Caco-2 (cell line): ENCODE measurements around the gene COL4A2. TPM values are rescaled to one million over a fixed set of nuclear protein-coding genes. Genes with fewer than 3 reads are reported as not detected.

Experiments used
- BruUV-seq: library from RNA; stranded (reverse); fragments of 400-500 nt; replicated peaks from 2 replicates; lab custom pipeline; 2021; lab: Mats Ljungman, UMichigan
- CTCF ChIA-PET: fragments of 300-600 bp; sonication (Branson Sonifier 250); formaldehyde crosslinking; loops from one replicate; lab custom pipeline; 2022; ENCODE audit warnings: antibody characterized with exemption; lab: Charles Lee
- POLR2A ChIA-PET: fragments of 300-600 bp; sonication (Branson Sonifier 250); formaldehyde crosslinking; loops from one replicate; lab custom pipeline; 2022; ENCODE audit warnings: antibody characterized with exemption; lab: Charles Lee
- DNase-seq, 2 experiments: peaks; one replicate each; pipeline versions ENCODE4 v3.0.0 to v3.0.0-alpha.2; 2020 to 2022
- H3K27me3 ChIP-seq: replicated peaks from 2 replicates; pipeline ENCODE4 v1.6.0; 2011; ENCODE audit warnings: low read length; ENCODE audit not compliant: control insufficient read depth, insufficient read depth
- H3K36me3 ChIP-seq: 2 replicates; pipeline ENCODE4 v1.5.1; 2011; ENCODE audit warnings: low read length; ENCODE audit not compliant: control insufficient read depth, insufficient read depth
- H3K4me1 ChIP-seq: fragments of 250-450 bp; sonication (Bioruptor Pico); 2 replicates; pipeline ENCODE4 v1.5.1; 2020; ENCODE audit warnings: mild to moderate bottlenecking
- H3K4me3 ChIP-seq: 2 replicates; pipeline ENCODE4 v1.5.1; 2011; ENCODE audit warnings: low read depth, mild to moderate bottlenecking, control low read depth, low read length
- H3K9me3 ChIP-seq: fragments of 250-450 bp; sonication (Bioruptor Pico); 2 replicates; pipeline ENCODE4 v1.5.1; 2020; ENCODE audit warnings: mild to moderate bottlenecking, moderate library complexity
- H3K27ac Mint-ChIP-seq: one replicate; pipeline ENCODE4 v1.8.0; 2022; ENCODE audit warnings: mixed read lengths; ENCODE audit not compliant: unreplicated experiment
- H3K27me3 Mint-ChIP-seq: one replicate; pipeline ENCODE4 v1.8.0; 2022; ENCODE audit warnings: mixed read lengths; ENCODE audit not compliant: insufficient read depth, unreplicated experiment
- H3K36me3 Mint-ChIP-seq: one replicate; pipeline ENCODE4 v1.8.0; 2022; ENCODE audit warnings: mild to moderate bottlenecking, mixed read lengths; ENCODE audit not compliant: insufficient read depth, unreplicated experiment
- H3K4me1 Mint-ChIP-seq: one replicate; pipeline ENCODE4 v1.8.0; 2022; ENCODE audit warnings: low read depth, mixed read lengths; ENCODE audit not compliant: unreplicated experiment
- H3K4me3 Mint-ChIP-seq: one replicate; pipeline ENCODE4 v1.8.0; 2022; ENCODE audit warnings: mild to moderate bottlenecking, moderate library complexity, mixed read lengths; ENCODE audit not compliant: unreplicated experiment
- H3K9me3 Mint-ChIP-seq: one replicate; pipeline ENCODE4 v1.8.0; 2022; ENCODE audit warnings: mixed read lengths; ENCODE audit not compliant: unreplicated experiment
- CTCF ChIP-seq, 2 experiments: fragments of 200-600 bp in 1 of 2; IDR thresholded peaks; 1 replicate in 1 of 2; 2 replicates in 1 of 2; pipeline versions ENCODE4 v1.5.1 to v1.8.0; 2011 to 2022; ENCODE audit warnings: antibody characterized with exemption in 1 of 2, control low read depth in 1 of 2, inconsistent platforms in 1 of 2, low read depth in 1 of 2, low read length in 1 of 2, mild to moderate bottlenecking in 1 of 2, moderate library complexity in 1 of 2; ENCODE audit not compliant: insufficient read depth in 1 of 2, severe bottlenecking in 1 of 2, unreplicated experiment in 1 of 2
- intact Hi-C: fragments of 100-400 bp; cut with micrococcal nuclease; formaldehyde crosslinking; loops from one replicate; pipeline ENCODE4 v1.10.0; 2022; ENCODE audit not compliant: unreplicated experiment
- total RNA-seq: library from RNA; stranded (reverse); gene quantifications from 2 replicates; pipeline ENCODE4 v1.2.3, GENCODE V29; 2022

Gene COL4A2
- total RNA-seq, 1 experiment from 2014 or later: 19.2 TPM

- H3K36me3 Mint-ChIP-seq: peaks cover 27% of the 10 kb centered on the region
- H3K27me3 Mint-ChIP-seq: no peaks in the 10 kb centered on the region
- intact Hi-C loops: no loop called here
- H3K4me1 ChIP-seq: no peaks in the 10 kb centered on the region
- CTCF ChIA-PET: no interaction called here
- H3K9me3 ChIP-seq: peaks cover under 1% of the 10 kb centered on the region; the same call in 1 of the 2 replicates
- no peak for DNase-seq
- no peaks in the 10 kb centered on the region for H3K27me3 ChIP-seq
- POLR2A ChIA-PET: no interaction called here
- H3K4me1 Mint-ChIP-seq: peaks cover 9% of the 10 kb centered on the region
- no peak overlapping the region for H3K27ac Mint-ChIP-seq
- BruUV-seq: no TSS peak
- no peaks in the 10 kb centered on the region for H3K36me3 ChIP-seq
- no peak overlapping the region for H3K4me3 ChIP-seq
- TF ChIP-seq CTCF (IDR thresholded peaks at IDR 0.05; ENCODE audit: insufficient read depth in 1 of 2, low read depth in 1 of 2, low read length in 1 of 2, severe bottlenecking in 1 of 2, unreplicated experiment in 1 of 2): no peak
- peaks cover 15% of the 10 kb centered on the region for H3K9me3 Mint-ChIP-seq
- H3K4me3 Mint-ChIP-seq: no peak overlapping the region
Observed at GRCh38 chr13:110498765-110499164, 191.7 kb downstream of the COL4A2 start.

GRCh38 chr13:110499621-110500281 lies 192.7 kb downstream of the COL4A2 start:
- no peak overlapping the region for H3K4me3 ChIP-seq
- TF ChIP-seq CTCF (IDR thresholded peaks at IDR 0.05; ENCODE audit: insufficient read depth in 1 of 2, low read depth in 1 of 2, low read length in 1 of 2, severe bottlenecking in 1 of 2, unreplicated experiment in 1 of 2): no peak
- Mint-ChIP-seq H3K4me3 (no peak overlapping the region), H3K27ac (peak overlapping the region; percentile 48), H3K36me3 (peaks cover 33% of the 10 kb centered on the region), H3K9me3 (peaks cover 15% of the 10 kb centered on the region), H3K27me3 (no peaks in the 10 kb centered on the region), H3K4me1 (peaks cover 9% of the 10 kb centered on the region)
- H3K9me3 ChIP-seq: peaks cover 10% of the 10 kb centered on the region; the same call in 1 of the 2 replicates
- no peak for DNase-seq
- intact Hi-C loops: no loop called here
- H3K4me1 ChIP-seq: no peaks in the 10 kb centered on the region
- POLR2A ChIA-PET: no interaction called here
- no TSS peak for BruUV-seq
- H3K27me3 ChIP-seq: no peaks in the 10 kb centered on the region
- H3K36me3 ChIP-seq: no peaks in the 10 kb centered on the region
- CTCF ChIA-PET: no interaction called here

DNA sequence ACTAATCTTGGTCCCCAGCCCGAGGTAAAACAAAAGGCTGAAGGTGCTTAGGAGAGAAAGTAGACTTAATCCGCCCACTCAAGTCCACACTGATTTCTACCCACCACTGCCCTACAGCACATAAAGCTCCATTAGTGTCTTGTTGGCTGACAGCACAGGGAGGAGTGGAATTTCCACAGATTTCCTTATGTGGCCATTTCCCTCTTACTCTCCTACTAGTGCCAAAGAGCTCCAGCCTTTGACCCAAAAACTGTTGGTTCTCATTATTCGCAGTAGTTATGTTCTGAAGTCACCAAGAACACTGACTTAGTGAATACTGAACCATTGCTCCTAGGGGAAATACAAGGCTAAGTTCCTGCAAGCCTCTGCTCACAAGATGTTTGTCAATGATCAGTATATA lies 193.3 kb downstream of the COL4A2 start:
- H3K4me1 ChIP-seq: no peaks in the 10 kb centered on the region
- CTCF ChIA-PET: no interaction called here
- H3K27ac Mint-ChIP-seq: peak overlapping the region; percentile 48
- no TSS peak for BruUV-seq
- intact Hi-C loops: no loop called here
- H3K36me3 ChIP-seq: no peaks in the 10 kb centered on the region
- H3K9me3 ChIP-seq: peaks cover 10% of the 10 kb centered on the region; the same call in 1 of the 2 replicates
- peaks cover 9% of the 10 kb centered on the region for H3K4me1 Mint-ChIP-seq
- no peak for DNase-seq
- POLR2A ChIA-PET: no interaction called here
- no peak for TF ChIP-seq CTCF (IDR thresholded peaks at IDR 0.05; ENCODE audit: insufficient read depth in 1 of 2, low read depth in 1 of 2, low read length in 1 of 2, severe bottlenecking in 1 of 2, unreplicated experiment in 1 of 2)
- H3K4me3 Mint-ChIP-seq: no peak overlapping the region
- no peaks in the 10 kb centered on the region for H3K27me3 ChIP-seq
- H3K36me3 Mint-ChIP-seq: peaks cover 33% of the 10 kb centered on the region
- H3K27me3 Mint-ChIP-seq: no peaks in the 10 kb centered on the region
- peaks cover 15% of the 10 kb centered on the region for H3K9me3 Mint-ChIP-seq
- H3K4me3 ChIP-seq: no peak overlapping the region
